Activated naive CD4-positive, alpha-beta T cell treated with anti-CD3 and anti-CD28 coated beads, Interleukin-2, amount 50 U/mL, for 24 hours (primary cell): ENCODE results near the gene SLC5A8.

Experiments used
- H3K27ac Mint-ChIP-seq: one replicate; pipeline ENCODE4 v1.8.0; 2021; ENCODE audit warnings: mild to moderate bottlenecking, mixed read lengths
- H3K27me3 Mint-ChIP-seq: one replicate; pipeline ENCODE4 v1.8.0; 2021; ENCODE audit warnings: mixed read lengths
- H3K36me3 Mint-ChIP-seq: one replicate; pipeline ENCODE4 v1.8.0; 2021; ENCODE audit warnings: mixed read lengths
- H3K4me1 Mint-ChIP-seq: one replicate; pipeline ENCODE4 v1.8.0; 2021; ENCODE audit warnings: mixed read lengths
- H3K4me3 Mint-ChIP-seq: one replicate; pipeline ENCODE4 v1.8.0; 2021; ENCODE audit warnings: mild to moderate bottlenecking, mixed read lengths
- H3K9me3 Mint-ChIP-seq: one replicate; pipeline ENCODE4 v1.8.0; 2021; ENCODE audit warnings: mixed read lengths

The SLC5A8 gene

DNA sequence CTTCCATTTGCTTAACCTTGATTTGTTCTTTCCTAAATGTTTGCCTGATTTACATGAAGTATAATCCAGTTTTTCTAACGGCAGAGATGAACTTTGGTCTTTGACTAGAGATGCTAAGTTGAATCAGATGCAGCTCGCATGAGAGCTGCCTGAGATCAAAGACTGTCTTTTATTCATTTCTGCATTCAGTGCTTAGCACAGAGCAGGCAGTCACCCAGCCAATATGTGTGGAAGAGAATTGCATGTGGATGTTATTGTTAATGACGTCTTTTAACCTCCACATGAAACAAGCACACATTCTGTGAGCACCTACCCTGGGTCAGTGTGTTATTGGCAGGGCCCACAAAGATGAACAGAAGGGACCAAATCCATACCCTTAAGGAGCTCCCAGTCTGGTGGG, 99.2 kb downstream of the SLC5A8 start:
- no peak overlapping the region for H3K4me3 Mint-ChIP-seq
- no peaks in the 10 kb centered on the region for H3K36me3 Mint-ChIP-seq
- H3K9me3 Mint-ChIP-seq: no peaks in the 10 kb centered on the region
- H3K27ac Mint-ChIP-seq: no peak overlapping the region
- H3K4me1 Mint-ChIP-seq: no peaks in the 10 kb centered on the region
- peaks cover 2% of the 10 kb centered on the region for H3K27me3 Mint-ChIP-seq

DNA sequence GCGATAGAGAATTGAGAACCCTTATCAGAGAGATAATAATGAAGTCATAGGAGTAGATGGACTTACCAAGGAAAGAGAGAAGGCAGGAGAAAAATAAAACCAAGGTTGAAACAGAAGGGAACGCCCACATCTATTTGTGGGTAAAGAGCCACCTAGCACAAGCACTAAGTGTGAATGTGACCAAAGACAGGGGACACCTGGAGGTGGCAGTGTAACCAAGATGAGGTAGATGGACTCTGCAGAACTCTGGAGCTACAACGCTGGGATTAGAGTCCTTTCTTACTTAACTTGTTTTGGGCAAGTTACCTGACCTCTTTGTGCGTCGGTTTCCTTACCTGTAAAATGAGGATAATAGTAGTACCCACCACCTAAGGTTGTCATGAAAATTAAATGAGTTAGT, 101.9 kb downstream of the SLC5A8 start:
- Mint-ChIP-seq H3K4me3 (no peak overlapping the region), H3K27me3 (peaks cover 6% of the 10 kb centered on the region)

DNA sequence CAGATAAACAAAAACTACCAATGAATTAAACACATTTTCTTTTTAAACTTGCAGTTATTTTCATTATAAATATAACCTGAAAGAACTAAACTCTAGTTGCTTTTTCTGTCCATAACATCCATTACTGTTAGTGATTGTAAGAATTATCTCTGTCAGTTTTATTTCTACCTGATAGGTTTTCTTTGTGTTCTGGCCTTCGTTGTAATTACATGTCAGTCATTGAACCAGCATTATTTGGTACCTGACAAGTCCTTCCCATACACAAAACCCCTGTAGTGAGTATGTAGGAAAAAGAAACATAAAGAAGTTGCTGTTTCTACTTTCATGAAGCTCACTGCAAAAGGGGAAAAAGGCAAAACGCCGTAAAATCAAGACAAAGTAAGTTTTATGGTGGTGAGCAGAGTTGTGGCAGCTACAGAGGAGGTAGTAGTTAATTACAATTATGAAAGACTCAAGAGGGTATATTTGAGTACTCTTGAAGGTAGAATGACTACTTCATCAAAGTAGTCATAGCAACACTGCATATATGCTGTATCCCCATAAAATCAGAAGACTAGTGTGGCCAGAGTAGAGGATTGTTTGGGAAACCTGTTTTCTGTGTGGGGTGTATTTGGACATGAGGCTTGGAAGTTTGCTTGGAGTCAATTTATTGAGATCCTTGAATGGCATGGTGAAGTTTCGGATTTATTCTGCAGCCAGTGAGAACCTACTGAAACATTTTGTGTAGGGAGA, 102.8 kb downstream of the SLC5A8 start:
- no peak overlapping the region for H3K4me3 Mint-ChIP-seq
- H3K36me3 Mint-ChIP-seq: no peaks in the 10 kb centered on the region

More for the DNA sequence above, 101.9 kb downstream of the SLC5A8 start:
- no peaks in the 10 kb centered on the region for H3K36me3 Mint-ChIP-seq
- no peaks in the 10 kb centered on the region for H3K9me3 Mint-ChIP-seq
- no peaks in the 10 kb centered on the region for H3K4me1 Mint-ChIP-seq
- H3K27ac Mint-ChIP-seq: no peak overlapping the region

More for the DNA sequence above, 102.8 kb downstream of the SLC5A8 start:
- peaks cover 6% of the 10 kb centered on the region for H3K27me3 Mint-ChIP-seq
- no peaks in the 10 kb centered on the region for H3K9me3 Mint-ChIP-seq
- H3K4me1 Mint-ChIP-seq: no peaks in the 10 kb centered on the region
- no peak overlapping the region for H3K27ac Mint-ChIP-seq
